Dedifferentiated amniotic fluid mesenchymal stem cell (primary cell): ENCODE results near the gene RASGRF2.
"Not testable (repeated sequence)": the region's sequence is repeated elsewhere in the genome, so short reads cannot be mapped to it uniquely, and the experiment has no call there.

Source experiments
- DNase-seq: peaks from one replicate; pipeline ENCODE4 v3.0.0-alpha.2; 2016; ENCODE audit errors: extremely low spot score

Gene RASGRF2

DNA sequence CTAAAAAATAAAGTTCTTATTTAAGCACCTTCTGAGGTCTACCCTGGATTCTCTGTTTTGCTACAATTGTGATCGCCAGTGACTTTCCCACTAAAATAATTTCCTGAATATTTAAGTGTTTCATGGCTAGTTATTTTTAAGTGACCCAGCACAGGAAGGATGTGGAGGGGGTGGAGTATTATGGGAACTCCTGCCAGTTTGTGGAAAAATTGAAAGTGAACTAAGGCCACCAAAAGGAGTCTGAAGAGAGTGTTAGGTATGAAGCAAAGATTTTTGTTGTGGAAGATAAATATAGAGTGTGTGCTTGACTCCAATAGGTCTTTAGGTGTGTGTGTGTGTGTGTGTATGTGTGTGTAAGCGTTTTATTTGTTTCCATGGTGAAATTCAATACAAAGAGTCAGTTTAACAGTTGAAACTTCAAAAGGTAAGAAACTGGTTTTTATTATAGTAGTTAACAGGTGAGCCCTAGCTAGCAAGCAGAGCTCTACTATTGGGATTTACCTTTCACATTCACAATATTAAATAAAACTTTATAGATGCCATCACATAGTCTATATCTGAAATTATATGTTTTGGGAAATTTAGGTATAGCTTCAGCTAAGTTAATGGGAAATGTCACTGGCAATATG is 25.6 kb downstream of the RASGRF2 start:
- DNase-seq: no peak

DNA sequence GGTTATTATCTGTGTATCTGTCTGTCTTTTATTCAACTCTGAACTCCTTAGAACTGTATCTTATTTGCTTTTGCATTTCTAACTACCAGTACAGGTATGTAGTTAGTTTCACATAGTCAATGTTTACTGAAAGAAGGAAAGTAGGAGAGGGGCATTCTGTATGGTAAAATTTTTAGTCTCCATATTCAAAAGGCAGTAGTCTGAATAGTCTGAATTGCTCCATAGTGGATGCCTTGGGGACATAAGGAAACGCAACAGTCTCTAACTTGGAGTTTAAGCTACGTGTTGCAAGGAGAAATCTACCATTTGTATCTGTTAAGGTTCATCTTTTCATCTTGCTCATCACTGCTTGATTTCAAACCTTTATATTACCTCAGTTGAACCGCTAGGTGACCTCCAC is 26.2 kb downstream of the RASGRF2 start:
- DNase-seq: no peak

DNA sequence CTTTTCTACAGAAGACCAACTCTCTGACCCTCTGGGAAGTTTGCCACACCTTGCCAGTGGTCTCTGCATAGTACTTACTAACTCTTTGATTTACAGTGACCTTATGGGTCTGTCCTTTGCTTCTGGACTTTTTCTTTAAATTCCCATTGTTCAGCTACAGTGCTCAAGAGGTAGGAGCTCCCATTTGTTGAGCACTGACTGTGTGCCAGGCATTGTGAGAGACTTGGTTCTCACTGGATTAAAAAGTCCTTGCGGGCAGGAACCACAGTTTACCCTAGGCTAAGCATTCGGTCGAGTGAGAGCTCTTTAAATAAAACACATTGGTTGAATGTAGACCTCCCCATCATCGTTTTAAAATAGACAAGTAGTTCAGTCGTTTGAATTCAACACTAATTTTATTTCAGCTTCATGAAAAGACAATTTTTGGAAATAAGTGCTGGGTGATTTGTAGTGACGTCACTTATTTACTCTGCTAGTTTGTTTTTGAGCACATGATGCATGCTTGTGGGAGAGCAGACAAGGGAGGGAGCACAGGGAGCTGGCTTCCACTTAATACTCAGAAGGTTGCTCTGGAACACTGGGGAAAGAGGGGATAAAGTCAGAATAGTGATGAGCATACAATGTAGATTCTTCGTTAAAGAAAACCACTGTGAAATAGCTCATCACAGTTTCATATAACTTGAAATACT is 27.1 kb downstream of the RASGRF2 start:
- no peak for DNase-seq

DNA sequence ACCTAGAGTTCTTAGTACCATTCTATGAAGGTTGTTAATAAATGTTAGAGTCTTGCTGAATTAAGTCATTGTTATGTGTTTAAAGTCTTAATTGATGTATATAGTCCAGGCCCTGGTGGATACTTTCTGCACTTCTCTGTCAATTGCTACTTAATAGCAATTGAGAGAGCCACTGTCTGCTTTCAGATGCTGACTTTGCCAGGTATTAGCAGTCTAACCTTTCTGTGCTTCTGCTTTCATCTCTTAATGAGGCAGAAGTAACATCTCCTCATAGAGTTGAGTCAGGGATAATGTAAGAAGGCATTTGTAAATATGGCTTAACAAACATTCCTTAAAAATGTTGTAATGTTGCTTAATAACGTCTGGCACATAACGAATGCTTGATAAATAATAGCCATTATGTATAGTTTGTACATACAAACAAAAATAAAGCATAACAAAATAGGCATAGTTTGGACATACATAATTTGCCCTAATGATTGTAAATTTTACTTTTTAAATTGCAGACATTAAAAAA is 28.3 kb downstream of the RASGRF2 start:
- no peak for DNase-seq

DNA sequence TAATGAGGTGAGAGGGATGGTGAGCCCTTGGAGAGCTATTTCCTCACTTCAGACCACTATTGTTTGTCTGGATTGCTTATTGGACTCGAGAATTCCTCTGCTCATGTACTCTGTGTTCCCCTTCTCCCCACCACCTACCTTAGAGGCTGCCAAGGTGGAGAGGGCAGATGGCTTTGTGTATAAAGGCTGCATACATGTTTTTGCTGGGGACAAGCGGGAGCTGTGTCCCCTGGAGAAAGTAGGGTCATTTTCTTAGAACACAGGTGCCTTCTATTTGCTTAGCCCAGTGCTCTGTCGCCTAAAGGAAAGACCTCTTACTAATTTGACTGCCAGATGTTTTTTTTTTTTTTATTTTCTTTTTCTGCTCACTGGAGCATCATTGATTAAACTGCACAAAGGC is 29.7 kb downstream of the RASGRF2 start:
- DNase-seq: no peak

DNA sequence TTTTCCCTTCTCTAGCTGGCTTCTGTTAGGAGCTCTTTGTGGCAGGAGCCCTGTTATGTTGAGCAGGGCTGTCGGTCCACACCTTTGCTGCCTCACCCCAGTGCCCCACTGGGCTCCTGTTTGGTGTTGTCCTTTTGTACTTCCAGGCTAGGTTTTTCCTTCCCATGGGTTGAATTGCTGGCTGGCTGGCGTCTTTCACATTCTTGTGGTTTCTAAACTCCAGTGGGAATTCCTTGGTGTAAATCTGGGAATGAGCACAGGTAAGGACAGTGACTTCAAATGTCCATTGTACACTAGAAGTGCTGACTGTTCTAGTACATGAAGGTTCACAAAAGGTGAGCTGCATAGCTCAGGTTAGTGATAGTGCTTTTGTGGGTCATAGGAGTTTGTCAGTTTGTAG is 30.4 kb downstream of the RASGRF2 start:
- DNase-seq: no peak

DNA sequence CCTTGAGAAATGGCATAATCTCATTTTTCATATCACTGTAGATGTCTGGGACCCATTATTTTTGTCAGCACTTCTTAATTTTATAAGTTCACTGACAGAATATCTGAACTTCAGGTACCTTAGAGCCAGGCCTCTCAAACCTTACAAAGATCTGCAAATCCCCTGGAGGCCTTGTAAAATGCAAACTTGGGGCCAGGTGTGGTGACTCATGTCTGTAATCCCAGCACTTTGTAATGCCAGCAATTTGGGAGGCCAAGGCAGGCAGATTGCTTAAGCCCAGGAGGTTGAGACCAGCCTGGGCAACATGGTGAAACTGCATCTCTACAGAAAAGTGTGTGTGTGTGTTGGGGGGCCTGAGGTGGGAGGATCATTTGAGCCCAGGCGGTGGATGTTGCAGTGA is 30.8 kb downstream of the RASGRF2 start:
- DNase-seq: no peak

DNA sequence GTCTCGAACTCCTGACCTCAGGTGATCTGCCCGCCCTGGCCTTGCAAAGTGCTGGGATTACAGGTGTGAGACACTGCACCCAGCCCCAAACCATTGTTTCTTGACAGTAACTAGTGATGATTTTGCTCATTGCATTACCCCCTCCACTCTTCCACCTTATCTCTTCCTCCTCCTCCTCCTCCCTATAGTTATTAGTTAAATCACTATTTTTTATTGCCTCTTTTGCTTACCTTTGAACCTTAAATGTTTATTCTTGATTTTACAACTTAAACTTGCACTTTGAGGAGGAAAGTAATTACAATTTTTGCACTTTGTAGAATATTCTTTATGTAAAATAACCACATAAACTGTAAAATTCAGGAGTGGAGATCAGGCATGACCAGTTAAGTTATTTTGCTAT is 35.7 kb downstream of the RASGRF2 start:
- DNase-seq: no peak

DNA sequence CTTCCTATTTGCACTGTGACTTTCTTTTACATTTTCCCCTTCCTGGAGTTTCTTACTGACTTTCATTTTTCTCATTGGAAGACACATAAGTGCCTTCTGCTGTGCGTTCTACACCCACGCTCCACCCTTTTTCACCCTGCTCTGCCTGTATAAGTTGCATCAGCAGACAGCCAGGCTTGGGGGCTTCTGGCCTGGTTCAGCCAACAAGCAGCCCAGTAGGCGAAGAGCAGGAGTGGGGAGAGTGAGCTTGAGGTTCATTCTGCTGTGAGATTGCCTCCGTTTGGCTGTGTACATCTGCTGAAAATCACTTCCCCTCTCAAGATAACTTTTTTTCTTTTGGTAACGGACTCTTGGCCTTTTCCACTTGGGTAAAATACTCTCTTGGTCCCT is 38.4 kb downstream of the RASGRF2 start:
- DNase-seq: no peak

DNA sequence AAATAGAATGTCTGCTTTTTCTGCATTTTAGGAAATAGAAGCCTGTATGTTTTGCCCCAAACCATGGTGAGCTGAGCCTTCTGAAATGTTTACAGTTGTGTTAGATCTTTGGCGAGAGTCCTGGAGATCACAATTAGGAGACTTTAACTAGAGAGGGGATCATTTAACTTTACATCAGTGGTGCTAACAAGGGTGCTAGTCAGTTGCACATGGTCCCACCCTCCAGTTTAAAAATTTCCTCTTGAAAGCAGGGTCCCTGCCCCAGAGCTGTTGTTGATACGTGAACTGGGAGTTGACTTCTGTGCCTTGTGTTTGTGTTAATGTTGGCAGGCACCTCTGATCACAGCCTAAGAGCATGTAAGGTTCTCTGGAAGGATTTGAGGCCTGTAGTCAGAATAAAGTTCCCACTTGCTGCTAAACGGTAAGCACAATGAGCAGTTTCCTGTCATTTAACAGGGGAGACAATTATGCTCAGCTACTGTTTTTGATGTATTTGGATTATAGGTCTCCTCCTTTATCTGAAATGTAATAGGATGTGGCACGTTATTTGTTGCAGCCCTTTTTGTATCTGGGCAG is 43.7 kb downstream of the RASGRF2 start:
- DNase-seq: no peak

DNA sequence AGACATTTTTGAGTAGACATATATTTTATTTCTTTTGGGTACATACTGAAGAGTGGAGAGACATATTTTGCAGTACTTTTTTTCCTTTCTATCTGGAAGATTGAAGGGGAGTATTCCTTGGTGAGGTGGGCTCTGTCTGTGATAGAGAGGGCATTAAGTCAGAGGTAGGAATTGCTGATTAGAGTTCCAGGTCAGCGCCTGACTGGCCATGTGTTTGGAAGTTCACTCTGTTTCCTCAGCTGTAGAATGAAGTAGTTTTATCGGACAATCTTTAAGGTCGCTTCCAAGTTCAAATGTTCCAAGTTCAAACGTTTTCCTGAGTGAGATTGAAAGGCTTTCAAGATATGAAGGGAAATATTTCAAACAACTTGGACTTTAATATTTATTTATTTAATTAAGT is 45.5 kb downstream of the RASGRF2 start:
- no peak for DNase-seq

DNA sequence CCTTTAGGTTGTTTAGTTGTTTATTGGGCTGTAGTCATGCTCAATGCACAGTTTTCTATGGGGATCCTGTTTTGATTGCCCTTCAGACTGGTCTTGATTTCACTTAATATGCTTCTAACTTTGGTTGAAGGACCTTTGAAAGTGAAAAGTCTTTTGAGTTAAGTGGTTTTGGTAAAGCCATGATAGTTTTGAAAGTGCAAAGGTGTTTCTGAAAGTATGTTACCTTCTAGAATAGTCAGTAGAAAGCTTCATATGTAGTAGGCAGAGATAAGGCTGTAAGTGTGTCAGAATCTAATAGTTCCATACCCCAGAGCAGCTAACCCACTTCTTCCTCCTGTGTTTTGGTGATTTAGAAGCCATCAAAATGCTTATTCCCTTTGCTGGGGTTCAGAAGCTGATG is 46.1 kb downstream of the RASGRF2 start:
- no peak for DNase-seq

DNA sequence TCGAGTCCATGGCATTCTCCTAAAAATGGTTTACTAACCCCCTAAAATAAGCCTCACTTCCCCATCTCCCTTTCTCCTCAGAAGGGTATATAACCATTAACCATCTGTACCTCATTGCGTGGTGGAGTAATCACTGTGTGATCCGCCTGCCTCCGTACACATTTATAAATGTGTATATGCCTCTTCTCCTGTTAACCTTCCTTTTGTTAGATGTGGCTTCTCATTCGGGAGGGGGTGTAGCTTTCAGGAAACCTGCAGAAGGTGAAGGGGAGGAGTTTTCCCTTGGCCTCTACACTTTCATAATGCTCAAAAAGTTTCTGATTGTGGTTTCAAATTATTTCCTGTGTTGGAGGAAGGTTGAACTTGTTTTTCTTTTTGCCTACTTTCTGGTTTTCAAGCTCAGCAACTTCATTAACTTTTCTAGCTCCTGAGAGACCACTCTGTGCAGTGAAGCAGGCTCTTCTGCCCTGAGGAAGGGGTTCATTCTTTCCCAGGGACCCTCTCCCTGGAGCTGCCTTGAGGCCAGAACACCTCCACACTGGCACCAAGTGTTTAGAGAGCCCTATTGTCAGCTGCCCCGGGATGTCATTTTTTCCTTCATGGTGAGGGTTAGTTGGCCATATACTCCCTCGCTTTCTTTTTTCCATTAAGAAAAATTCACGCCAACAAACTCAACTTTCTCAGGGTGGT is 46.9 kb downstream of the RASGRF2 start:
- no peak for DNase-seq

DNA sequence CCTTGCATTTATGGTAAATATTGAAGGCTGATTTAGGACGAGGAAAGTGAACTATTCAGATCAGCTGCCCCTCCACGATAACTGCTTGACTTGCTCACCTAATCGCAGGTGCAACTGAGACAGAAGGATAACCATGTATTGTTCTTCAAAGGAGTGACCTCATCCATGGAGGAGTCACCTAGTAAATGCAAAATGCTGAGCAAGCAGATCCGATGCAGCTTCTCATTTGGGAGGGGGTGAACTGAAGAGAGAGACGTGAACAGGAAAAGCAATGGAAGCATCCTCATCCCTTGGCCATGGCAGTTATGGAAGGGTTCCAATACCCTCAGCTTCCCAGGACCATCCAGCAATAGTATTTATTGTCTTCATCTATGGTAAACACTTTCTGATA is 47.5 kb downstream of the RASGRF2 start:
- DNase-seq: no peak

DNA sequence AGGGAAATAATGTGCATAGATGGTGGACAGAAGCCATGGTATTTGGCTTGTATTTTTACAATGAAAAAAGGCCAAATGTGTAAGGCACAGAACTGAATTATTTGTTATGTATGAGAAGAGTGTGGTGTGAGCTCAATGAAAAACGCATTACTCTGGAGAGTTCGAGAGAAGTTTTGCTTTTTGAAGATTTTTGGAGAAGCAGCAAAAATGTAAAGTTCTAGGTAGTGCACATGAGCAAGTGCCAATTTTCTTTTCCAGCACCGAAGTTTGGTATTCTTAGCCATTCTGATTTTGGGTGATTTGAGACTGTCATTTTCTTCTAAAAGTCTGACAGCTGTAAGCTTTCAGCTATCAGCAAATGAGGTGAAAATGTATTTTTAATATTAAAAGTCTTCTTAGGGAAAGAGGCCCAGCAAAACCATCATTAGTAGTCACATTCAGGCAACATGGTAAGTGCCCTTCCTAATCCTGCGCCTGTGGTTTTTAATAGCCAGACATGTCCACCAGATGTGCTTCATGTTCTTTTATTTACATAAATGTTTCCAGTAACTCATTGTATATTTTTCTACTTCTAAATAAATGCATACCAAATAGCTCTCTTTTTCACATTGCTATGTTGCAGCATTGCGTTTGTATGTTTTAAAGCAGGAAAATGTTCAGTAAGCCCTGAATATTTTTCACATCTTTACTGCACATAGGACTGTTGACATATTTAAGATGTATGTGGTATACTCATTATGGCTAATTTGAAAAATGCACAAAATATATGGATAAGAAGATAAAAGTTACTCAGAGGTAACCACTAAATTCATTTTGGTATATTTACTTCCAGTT is 50.4 kb downstream of the RASGRF2 start:
- DNase-seq: no peak

DNA sequence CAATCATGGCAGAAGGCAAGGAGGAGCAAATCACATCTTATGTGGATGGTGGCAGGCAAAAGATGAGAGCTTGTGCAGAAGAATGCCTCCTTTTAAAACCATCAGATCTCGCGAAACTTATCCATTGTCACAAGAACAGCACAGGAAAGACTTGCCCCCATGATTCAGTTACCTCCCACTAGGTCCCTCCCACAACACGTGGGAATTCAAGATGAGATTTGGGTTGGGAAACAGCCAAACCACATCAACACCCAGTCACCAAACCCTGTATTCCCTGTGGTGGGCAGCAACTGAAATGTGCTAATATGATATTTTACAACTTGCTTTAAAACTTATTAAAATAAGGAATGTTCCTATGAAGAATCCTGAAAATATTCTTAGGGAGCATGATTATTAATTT is 54.2 kb downstream of the RASGRF2 start:
- no peak for DNase-seq

DNA sequence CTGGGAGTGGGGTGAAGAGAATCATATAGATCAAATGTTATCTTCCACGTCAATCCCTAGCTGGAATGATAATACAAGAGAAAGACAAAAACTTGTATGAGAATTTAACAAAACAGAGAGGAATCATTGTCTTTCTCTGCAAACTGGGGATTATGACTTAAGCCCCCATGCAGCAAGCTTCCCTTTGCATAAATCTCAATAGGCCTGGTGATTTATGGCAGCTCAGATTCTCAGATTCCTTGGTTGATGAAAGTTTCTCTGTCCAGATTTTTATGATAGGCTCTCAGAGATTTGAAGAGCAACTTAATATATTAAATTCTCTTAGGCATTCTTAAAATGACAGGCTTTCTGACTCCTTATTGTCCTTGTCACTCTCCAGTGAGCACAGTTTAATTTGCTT is 56.0 kb downstream of the RASGRF2 start:
- no peak for DNase-seq

DNA sequence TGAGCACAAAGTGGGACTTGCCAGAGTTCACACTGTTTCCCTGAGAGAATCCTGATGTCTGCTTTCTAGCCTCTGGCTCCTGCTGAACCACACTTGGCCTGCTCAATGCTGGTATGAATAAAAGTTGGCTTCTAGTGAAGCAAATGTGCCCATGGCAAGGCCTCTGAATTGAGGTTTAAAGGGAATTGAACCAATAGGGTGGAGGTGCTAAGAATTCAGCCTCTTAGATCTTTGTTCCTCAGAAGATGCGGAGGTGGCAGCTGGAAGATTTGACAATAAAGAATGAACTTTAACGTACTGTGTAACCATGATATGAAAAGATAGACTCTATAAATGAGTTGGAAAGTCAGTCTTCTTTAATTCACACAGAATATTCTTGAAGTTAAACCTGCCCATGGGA is 57.2 kb downstream of the RASGRF2 start:
- DNase-seq: no peak

DNA sequence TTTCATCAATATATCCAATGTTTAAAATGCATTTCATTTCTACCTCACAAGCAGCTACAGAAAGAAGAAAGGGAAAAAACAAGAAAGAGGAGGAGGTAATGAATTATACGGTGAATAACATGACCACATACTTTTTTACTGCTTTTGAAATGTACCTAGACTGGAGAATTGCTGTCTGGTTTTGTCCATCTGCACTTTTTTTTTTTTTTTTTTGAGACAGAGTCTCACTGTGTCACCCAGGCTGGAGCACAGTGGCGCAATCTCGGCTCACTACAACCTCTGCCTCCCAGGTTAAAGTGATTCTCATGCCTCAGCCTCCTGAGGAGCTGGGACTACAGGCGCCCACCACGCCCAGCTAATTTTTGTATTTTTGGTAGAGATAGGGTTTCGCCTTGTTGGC is 58.4 kb downstream of the RASGRF2 start:
- not testable (repeated sequence) for DNase-seq

DNA sequence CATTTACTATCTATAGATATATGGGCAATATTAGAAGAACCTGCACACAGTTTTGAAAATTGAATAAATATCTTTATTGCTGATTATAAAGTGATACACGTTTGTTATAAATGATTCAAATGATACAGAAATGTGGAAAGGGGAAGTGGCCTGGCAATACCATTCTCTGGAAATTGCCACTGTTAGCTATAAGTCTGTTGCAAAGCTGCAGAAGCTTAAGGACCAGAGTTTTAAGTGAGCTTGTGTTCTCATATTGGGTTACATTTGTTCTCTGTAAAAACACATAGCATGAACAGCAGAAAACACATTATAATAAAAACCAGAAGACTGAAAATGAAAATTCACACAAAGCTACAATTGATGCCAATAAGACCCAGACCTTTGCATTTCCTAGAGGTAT is 59.6 kb downstream of the RASGRF2 start:
- no peak for DNase-seq

DNA sequence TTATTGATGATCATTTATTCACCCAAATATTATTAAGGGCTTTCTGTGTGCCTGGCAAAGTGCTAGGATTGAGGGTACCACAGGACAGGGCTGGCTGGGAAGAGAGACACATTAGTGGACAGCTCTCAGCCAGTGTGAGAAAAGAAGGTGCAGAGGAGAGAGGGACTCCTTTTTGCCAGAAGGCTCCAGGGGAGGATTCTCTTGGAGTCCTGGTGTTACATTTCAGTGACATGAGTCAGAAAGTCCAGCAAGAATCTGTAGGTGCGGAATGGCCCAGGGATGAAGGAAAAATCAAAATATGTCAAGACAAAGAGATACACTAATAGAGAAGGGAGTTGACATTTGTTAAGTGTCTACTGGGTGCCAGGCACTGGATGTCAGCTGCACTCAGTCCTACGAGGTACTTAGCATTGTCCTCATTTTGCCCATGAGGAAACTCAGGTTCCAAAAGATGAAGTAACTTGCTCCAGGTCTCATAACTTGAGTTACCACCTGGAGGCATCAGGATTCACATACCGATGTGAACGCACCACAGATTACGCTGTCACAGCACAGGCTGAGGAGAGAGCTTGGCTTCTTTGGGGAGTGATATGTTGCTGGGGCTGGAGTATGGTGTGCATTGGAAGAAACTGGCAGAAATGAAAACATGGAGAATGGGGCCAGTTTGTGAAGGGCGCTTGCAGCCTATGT is 60.5 kb downstream of the RASGRF2 start:
- no peak for DNase-seq
